Upper lobe of left lung (tissue), 4 donors: ENCODE results near the gene TBCD.
"Not testable (repeated sequence)": the region's sequence is repeated elsewhere in the genome, so short reads cannot be mapped to it uniquely, and the experiment has no call there.

Source experiments
- POLR2A ChIP-seq, 4 donors: fragments of 450-650 bp; IDR thresholded peaks; one replicate each; pipeline ENCODE4 v1.5.1; 2016 to 2017; ENCODE audit warnings: antibody characterized with exemption in 4 of 4, mild to moderate bottlenecking in 2 of 4
- TF ChIP-seq, protein P1 (sequence below), 6 experiments: fragments of 450-650 bp in 4 of 6; fragments of 200-600 bp in 2 of 6; sonication (generic) in 2 of 6; IDR thresholded peaks; one replicate each; pipeline ENCODE4 v1.5.1; 2016 to 2019; ENCODE audit warnings: antibody characterized with exemption in 6 of 6

DNA sequence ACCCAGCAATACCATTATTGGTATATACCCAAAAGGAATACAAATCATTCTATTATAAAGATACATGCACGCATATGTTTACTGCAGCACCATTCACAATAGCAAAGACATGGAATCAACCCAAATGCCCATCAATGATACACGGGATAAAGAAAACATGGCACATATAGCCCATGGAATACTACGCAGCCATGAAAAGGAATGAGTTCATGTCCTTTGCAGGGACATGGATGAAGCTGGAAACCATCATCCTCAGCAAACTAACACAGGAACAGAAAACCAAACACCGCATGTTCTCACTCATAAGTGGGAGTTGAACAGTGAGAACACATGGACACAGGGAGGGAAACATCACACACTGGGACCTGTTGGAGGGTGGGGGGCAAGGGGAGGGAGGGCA lies 203.8 kb downstream of the TBCD start:
- TF ChIP-seq, protein P1, sequence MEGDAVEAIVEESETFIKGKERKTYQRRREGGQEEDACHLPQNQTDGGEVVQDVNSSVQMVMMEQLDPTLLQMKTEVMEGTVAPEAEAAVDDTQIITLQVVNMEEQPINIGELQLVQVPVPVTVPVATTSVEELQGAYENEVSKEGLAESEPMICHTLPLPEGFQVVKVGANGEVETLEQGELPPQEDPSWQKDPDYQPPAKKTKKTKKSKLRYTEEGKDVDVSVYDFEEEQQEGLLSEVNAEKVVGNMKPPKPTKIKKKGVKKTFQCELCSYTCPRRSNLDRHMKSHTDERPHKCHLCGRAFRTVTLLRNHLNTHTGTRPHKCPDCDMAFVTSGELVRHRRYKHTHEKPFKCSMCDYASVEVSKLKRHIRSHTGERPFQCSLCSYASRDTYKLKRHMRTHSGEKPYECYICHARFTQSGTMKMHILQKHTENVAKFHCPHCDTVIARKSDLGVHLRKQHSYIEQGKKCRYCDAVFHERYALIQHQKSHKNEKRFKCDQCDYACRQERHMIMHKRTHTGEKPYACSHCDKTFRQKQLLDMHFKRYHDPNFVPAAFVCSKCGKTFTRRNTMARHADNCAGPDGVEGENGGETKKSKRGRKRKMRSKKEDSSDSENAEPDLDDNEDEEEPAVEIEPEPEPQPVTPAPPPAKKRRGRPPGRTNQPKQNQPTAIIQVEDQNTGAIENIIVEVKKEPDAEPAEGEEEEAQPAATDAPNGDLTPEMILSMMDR (IDR thresholded peaks at IDR 0.05), result not testable (repeated sequence)
- not testable (repeated sequence) for TF ChIP-seq POLR2A (IDR thresholded peaks at IDR 0.05)
